NCI-H1694 treated with DMSO at 0.1 percent for 48 hours (cell line): ENCODE data around the gene TLR9.

Source experiments
- DNase-seq: peaks from one replicate; lab custom pipeline; 2025; lab: John Stamatoyannopoulos, UW

The TLR9 gene

DNA sequence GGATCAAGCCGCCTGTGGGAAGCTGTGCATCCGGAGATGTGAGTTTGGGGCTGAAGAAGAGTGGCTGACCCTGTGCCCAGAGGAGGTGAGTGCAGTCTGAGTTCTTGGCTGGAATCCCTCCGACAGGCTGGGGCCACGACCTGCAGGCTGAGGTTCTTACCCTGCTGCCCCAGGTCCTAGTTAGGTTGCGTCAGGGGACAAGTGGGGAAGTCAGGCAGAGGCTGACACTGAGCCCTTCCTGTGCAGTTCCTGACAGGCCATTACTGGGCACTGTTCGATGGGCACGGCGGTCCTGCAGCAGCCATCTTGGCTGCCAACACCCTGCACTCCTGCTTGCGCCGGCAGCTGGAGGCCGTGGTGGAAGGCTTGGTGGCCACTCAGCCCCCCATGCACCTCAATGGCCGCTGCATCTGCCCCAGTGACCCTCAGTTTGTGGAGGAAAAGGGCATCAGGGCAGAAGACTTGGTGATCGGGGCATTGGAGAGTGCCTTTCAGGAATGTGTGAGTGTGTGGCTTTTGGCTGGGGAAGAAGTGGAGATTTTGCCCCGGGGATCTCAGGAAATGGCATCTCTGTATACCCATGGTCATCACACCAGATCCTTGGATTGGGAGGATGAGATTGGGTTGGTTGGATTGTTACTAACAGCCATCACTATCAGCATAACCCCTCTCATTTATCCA lies 21.4 kb upstream of the TLR9 start:
- DNase-seq: no peak

DNA sequence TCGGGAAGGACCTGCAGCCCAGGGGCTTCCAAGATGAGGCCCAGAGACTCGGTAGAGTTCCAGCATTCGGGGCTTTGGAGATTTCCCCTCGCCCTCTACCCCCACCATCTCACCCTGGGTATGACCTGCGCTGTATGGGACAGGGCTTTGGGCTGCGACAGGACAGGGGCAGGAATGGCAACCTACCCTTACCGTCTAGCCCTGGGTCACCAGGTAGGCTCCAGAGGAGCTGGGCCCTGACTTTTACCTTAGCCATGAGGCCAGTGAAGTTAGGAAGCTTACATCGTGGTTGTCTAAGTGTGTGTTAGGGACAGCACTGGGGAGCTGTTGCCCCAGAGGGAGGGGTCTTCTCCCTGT lies 20.8 kb upstream of the TLR9 start:
- no peak for DNase-seq

DNA sequence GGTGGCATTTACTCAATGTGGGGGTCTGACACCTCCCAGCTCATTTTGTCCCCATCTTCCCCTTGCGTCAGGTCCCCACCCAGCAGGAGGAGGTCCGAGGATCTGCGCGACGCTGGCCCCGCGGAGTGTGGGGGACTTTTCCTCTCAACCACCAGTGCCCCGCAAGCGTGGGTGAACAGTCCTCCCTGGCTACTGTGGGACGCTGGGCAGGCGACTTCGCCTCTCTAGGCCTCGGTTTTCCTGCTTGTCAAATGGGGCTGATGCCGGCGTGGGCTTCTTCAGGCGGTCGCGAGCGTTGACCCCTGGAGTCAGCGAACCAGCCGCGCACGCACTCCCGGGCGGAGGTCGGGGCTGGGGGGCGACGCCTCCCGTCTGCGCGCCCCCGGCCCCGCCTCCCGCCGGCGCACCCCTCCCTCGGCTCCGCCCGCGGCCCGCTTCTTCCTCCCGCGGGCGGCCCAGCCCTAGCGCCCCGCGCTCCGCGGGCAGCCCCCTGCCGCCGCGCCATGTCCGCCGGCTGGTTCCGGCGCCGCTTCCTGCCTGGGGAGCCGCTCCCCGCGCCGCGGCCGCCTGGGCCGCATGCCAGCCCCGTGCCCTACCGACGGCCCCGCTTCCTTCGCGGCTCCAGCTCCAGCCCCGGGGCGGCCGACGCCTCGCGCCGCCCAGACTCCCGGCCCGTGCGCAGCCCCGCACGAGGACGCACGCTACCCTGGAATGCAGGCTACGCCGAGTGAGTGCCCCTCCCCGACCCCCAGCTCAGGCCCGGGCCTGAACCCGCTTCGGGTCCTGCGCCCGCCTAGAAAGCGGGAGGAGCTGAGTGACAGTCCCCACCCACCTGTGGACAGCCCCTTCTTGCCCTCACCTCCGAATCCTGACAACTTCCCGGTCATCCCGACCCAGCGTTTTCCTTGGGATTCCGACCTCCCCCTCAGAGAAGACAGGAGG lies 20.1 kb upstream of the TLR9 start, which contains the start of gene PPM1M:
Gene PPM1M (plus strand): TSS at position 438 of the 942 bp plus-strand sequence. CDS start 66 bp downstream, at position 504.
- no peak for DNase-seq

DNA sequence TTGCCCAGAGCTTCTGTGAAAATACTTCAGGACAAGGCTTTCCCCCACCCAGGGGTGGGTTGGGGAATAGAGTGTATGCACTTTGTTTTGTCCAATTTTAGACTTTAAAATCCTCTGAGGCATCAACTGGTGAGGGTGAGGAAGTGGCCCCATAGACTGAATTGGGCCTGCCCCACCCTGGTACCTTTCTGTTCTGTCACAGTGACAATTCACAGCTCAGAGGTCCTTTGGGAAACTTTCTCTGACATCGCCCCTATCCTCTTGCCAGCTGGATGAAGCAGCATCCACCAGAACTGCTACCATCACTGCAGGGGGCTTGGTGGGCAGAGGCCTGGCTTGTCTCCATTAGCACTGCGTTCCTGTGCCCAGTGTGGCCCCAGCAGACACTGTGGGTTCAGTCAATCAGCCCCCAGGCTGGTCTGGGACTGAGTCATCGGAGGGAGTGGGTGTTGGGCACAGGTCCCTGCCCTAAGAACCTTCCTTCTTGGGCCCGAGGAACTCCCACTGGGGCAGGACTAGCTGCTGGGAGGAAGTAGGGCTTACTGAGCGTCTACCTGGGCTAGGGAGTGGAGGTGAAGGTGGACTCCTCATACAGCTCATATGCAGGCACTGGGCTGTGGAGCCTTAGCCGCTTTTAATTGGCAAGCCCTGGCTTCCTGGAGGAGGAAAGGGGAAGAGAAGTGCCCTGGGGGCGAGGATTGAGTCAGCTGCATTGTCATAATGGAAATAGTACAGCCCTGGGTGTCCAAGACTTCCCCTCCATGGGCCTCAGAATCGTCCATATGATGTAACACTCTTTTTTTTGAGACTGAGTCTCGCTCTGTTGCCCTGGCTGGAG lies 18.6 kb upstream of the TLR9 start:
- DNase-seq: no peak

DNA sequence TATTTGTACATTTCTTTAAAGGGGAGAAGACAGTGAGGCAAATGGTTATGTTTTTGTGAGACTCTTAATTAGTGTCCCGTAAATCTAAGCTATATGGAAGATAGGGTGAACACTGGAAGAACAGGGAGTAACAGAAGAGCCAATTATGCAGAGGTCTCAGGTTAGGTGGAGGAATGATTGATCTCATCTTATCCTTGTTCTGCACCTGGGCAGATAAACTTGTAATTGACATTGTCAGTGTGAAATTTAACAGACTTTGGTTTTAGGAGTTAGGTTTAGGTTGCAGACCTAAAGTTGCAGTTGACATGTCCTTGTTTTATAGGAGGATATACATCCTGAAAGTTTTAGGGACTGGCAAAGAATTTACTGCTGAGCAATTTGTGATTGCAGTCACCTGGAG lies 16.6 kb upstream of the TLR9 start:
- DNase-seq: no peak

DNA sequence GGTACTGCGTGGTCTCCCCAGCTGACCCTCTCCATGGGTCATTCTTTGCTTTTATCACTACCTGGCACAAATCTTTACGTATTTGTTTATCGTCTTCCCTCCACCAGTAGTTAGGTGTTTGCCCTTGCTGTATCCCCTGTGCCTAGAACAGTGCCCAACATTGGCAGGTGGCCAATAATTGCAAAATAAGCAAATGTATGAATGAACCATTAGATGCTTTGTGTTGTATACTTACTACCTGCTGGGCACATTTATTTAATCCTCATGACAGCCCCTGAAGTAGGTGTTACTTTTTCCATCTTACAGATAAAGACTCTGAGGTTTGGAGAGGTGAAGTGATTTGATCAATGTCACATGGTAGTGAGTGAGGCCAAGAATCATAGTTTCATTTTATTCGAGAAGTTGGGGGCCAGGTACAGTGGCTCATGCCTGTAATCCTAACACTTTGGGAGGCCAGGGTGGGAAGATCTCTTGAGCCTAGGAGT lies 15.5 kb upstream of the TLR9 start:
- DNase-seq: no peak

DNA sequence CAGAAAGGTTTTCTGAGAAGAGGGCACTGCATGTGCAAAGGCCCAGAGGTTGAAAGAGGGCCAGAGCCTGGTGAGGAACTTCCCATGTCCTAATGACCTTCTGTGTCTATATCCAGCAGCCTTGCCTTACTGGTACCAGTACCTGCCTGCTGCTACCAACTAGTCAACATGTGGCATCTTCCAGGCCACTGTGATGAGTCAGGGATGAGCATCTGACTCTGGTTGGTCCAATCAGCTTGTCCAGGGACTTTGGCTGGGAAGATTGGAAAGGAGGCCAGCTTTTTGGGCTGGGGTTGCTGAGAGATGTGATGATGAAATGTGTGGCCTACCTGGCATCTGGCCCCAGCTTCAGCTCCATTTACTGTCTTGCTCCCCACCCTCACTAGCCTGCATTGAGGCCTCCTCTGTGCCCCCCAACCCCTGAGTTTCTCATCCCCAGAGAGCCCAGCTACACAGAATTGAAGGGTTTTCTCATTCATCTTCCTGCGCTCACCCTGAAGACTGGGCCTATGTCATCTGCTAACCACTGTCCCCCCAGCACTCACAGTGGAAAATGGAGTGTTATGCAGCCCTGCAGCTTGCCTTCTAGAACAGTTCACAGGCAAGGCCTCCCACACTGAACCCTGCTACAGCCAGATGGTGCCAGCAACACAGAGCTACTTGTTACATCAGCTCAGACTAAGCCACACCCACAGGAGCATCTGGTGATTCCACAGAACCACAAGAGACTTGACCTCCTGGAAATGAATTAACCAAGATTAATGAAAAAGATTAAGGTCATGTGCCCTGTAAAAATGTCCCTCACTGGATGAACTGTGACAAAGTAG lies 14.8 kb upstream of the TLR9 start:
- DNase-seq: peak; percentile 36

DNA sequence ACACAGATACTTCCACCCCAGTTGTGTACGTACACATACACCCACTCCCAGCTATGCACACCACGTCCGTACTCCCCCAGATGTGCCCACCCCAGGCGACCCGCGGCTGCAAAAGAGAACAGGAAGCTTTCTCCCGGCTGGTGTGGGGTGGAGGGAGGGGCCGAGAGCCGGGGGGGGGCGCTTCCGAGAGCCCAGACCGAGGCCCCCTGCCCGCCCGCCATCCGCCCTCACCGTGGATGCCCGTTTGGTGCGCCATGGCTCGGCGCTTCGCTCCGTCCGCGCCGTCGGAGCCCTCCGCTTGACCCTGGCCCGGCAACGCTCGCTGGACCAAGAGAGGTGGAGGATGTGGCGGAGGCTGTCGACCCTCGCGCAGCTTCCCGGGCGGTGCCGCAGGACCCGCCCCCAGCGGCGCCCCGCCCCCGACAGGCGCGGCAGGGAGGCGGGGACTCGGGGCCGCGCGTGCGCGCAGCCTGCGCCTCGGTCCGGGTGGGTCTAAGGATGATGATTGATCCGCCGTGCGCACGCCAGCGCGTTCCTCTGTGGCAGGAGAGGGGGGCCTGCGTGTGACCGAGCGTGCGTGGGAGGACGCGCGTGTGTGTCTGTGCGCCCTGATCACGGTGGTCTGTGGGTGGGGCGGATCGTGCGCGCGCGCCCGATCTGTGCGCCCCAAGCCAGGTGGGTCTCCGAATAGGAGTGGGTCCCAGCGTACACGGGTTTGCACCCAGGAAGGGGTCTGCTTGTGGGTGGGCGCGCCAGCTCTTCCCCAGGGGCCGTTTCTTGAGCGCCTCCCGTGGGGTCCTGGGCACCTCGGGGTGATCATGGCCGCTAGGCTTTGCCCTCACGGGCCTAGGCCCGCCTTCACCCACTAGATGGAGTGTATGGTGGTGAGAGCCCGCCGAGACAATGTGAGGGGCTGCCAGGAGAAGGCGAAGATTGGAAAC lies 13.6 kb upstream of the TLR9 start, which contains the start of gene TWF2:
Gene TWF2 (minus strand): TSS at position 398 of the 941 bp plus-strand sequence. CDS start 142 bp downstream, at position 256.
- DNase-seq: no peak

DNA sequence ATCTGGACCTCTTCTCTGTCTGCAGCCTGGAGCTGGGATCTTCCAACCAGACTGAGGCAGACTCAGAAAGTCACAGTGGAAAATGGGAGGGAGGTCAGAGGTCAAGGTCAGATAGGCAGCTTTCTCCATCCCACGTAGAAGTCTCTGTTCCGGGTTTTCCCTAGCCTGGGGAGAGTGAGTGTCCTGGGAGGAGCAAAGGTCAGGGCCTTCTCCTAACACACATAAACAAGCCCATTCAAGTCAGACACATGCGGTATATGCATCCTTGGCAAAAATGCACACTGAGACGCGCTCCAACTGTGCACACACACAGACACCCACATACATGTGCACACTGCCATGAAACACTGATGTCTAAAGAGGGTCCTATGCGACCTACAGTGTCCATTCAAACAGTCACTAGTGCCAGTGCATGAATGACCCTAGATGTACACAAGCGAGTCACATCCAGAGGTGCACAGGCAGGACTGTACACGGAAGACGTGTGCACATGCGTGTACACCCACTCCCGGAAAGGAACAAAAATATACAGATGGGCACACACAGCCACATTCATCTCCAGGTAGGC lies 12.8 kb upstream of the TLR9 start:
- no peak for DNase-seq

DNA sequence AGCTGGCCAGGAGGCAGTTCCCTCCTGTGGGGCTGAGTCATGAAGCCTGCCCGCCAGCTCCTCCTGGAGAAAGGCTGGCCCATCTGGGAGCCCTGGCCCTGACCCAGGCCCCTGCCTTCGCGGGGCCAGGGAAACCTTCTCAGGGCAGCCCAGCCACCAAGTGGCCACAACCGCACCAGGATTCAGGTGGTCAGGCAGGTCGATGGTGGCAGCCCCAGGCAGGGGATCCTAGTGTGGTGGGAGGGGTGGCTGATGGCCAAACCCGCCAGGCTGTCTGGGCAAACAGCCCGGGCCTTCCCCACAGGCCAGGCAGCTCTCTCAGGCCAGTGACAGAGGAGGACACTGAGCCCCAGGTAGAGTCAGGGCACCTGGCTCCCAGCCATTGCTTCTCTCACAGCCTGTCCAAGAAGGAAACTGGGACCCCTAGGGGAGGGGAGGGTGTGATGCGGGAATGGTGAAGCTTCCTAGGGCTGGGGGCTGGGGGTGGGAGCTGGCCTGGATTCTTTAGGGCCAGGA lies 12.3 kb upstream of the TLR9 start:
- no peak for DNase-seq

DNA sequence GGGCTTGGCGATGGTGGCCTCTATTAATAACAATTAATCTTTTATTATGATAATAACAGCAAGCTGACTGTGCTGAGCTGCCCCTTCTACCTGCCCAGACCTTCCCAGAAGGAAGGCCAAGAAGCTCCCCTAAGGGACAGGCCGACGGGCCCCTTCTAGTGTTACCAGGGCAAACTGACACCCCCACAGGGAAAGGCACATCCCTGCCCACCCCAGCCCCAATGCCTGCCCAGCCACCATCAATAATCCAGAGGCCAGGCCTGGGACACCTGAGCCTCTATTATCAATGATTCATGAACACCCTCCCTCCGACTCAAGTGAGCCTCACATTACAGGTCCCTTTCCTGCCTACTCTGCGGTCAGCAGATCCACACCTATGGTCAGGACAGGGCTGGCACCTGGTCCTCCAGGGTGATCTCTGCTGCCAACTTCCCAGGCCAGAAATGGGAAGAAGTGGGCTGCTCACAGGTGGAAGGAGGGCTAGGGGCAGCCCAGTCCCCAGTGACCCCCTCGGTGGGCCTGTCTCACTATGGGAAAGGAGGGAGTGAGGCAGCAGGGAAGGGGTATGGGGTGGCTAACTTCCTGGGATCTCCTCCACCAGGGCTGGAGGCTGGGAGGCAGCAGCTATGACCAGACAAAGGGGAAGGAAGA lies 11.7 kb upstream of the TLR9 start:
- no peak for DNase-seq

DNA sequence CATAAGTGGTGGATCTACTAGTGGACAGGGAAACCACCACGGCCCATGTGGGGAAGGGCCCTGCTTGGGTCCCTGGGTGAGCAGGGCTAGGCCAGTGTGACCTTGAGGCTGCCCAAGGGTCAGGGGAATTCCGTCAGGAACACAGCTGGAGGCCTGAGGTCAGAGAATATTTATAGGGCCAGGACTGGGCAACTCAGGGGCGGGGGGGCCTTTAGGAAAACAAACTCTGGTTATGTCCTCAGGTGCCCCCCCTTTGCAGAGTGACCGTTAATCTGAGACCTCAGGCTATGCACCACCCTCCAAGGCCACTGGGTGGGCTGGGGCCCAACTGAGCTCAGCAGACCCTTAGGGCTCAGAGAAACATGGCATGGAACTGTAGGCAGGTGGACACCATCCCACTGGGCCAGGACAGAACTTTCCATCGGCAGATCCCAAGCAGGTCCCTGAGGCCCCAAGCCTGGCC lies 11.0 kb upstream of the TLR9 start:
- no peak for DNase-seq

DNA sequence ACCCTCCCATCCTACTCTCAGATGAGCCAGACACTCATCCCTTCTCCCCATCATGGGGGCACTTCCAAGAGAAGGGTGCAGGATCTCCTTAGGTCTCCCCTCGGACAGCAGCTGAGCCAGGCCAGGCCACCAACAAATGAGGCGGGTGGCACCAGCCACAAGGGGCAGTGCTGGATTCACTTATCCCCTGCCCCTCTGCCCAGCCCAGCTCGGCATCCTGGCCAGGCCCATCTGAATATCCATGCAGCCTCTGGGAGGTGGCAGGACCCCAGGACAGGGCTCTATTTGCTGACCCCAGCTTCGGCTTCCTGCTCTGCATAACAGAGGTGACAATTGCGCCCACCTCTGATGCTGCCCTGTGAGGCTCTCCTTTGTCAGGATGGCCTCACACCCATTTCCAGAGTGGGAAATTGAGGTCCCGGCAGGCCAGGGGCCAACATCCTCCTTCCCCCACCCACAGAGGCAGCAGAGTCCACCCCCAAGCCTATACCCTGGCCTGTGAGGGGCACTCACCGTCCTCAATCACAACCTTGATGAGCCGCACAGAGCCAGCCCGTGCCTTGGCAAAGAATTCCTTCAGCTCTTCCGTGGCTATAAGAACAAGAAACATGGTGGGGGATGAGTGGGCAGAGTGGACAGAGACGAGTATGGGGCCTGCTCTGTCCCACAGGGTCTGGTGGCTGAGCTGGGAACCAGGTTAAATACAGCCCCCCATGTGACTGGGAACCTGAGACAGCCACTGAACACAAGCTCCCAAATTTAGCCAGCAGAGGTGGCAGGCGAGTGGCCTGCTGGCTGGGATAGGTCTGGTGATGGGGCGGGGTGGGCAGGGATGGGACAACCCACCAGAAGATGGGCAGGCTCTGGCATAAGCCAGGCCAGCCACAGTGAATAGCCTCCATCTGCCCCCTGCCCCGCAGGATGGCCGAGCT lies 9.3 kb upstream of the TLR9 start:
- no peak for DNase-seq

DNA sequence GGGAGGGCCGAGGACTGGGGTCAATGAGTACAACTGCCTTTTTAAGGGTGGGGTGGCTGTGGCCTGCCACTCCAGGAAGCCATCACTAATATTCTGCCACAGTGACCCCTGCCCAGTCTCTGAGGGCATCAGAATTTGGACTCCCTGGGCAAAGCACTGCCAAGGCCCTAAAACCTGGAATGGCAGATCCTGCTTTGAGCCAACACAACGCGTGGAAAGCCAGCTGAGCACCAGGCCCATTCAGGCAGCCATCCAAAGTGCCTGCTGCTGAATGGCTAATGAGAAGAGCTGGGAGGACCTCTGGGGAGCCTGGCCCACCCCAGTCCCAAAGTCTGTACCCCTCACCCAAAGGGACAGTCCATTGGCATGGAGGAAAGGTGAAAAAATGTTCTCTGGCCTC lies 8.5 kb upstream of the TLR9 start:
- no peak for DNase-seq

DNA sequence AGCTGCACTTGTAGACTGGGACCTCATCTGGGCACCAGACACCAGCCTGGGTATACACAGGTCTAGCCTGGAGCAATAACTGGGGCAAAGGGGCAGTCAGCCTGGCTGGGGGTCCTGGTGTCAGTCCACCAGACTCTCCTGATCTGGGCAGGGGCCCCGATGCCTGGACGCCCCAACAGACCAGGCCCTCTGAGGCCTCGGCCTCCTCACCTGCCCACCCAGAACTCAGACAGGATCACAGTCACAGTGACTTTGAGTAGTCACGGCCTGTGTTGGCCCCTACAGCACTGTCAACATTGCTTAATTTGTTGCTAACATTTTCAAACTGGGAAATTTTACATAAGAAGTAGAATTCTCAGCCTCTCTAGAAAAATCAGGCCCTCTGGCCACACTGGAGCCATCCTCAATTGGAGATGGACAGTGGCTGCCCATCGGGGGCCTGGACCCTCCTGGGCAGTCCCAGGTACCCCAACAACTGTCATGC lies 7.7 kb upstream of the TLR9 start:
- DNase-seq: no peak

DNA sequence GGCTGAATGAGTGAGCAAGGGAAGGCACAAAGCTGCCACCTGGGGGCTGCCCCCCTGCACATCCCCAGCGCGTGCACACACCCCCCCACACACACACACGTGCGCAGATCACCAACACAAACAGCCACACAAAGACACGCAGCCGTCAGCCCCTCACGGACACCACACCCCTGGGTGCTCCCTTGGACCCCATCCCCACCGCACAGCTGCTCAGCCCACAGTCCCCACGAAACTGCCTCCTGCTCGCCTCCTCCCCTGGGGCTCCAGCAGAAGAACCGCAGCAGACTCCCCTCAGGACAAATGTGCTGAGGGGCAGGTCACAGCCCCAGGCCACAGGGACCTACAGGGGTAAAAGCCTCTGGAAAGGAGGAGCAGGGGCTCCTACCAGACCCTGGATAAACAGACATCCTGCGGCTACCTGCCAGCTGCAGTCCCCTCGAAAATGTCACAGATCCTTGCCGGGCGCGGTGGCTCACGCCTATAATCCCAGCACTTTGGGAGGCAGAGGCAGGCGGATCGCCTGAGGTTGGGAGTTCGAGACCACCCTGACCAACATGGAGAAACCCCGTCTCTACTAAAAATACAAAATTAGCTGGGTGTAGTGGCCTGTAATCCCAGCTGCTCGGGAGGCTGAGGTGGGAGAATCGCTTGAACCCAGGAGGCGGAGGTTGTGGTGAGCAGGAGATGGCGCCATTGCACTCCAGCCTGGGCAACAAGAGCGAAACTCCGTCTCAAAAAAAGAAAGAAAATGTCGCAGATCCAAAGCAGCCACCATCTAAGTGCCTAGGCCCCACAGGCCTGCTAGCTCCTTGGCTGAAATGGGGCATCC lies 7.0 kb upstream of the TLR9 start:
- DNase-seq: no peak
